ENCODE results near the gene GPC1.

- TF ChIP-seq CTCF (IDR thresholded peaks at IDR 0.05) (no peak), POLR2A (IDR thresholded peaks at IDR 0.05) (no peak), POLR2AphosphoS5 (IDR thresholded peaks at IDR 0.05) (no peak)
Measured at GRCh38 chr2:240482141-240482540, 46.7 kb downstream of the GPC1 start.
